Smooth muscle cell (in vitro differentiated cells): ENCODE results near the gene TRIAP1. TPM values are rescaled to one million over a fixed set of nuclear protein-coding genes. Genes with fewer than 3 reads are reported as not detected.

Experiments used
- DNase-seq: peaks from one replicate; lab custom pipeline; 2025; ENCODE audit not compliant: unreplicated experiment; lab: John Stamatoyannopoulos, UW
- H2AFZ ChIP-seq: fragments of 200-600 bp; sonication (generic); 2 replicates; pipeline ENCODE4 v1.6.0; 2016; ENCODE audit warnings: antibody characterized with exemption, low read depth, mild to moderate bottlenecking
- H3F3A ChIP-seq: fragments of 200-600 bp; sonication (generic); 2 replicates; pipeline ENCODE4 v1.6.0; 2017; ENCODE audit warnings: antibody characterized with exemption, low read depth
- H3K27ac ChIP-seq: fragments of 200-600 bp; sonication (generic); 2 replicates; pipeline ENCODE4 v1.5.1; 2016; ENCODE audit warnings: low read depth, mild to moderate bottlenecking
- H3K27me3 ChIP-seq: fragments of 200-600 bp; sonication (generic); 2 replicates; pipeline ENCODE4 v1.6.1; 2016; ENCODE audit warnings: low read depth, mild to moderate bottlenecking
- H3K36me3 ChIP-seq: fragments of 200-600 bp; sonication (generic); 2 replicates; pipeline ENCODE4 v1.5.1; 2016; ENCODE audit warnings: low read depth
- H3K4me1 ChIP-seq: fragments of 200-600 bp; sonication (generic); 2 replicates; pipeline ENCODE4 v1.5.1; 2016; ENCODE audit warnings: low read depth
- H3K4me2 ChIP-seq: fragments of 200-600 bp; sonication (generic); 2 replicates; pipeline ENCODE4 v1.6.0; 2016; ENCODE audit warnings: mild to moderate bottlenecking
- H3K4me3 ChIP-seq: fragments of 200-600 bp; sonication (generic); 2 replicates; pipeline ENCODE4 v1.5.1; 2016; ENCODE audit warnings: mild to moderate bottlenecking
- H3K79me2 ChIP-seq: fragments of 200-600 bp; sonication (generic); 2 replicates; pipeline ENCODE4 v1.6.0; 2016; ENCODE audit warnings: low read depth, mild to moderate bottlenecking
- H3K9ac ChIP-seq: fragments of 200-600 bp; sonication (generic); 2 replicates; pipeline ENCODE4 v1.6.0; 2016; ENCODE audit warnings: low read depth
- H3K9me3 ChIP-seq: fragments of 200-600 bp; sonication (generic); replicated peaks from 2 replicates; pipeline ENCODE4 v1.5.1; 2016; ENCODE audit warnings: low read depth
- H4K20me1 ChIP-seq: fragments of 200-600 bp; sonication (generic); 2 replicates; pipeline ENCODE4 v1.6.0; 2016; ENCODE audit warnings: low read depth
- WGBS: methylation state at CpG from one replicate; pipeline ENCODE4 v1.1.7; 2016; ENCODE audit warnings: low lambda C conversion rate; 5-methylcytosine and 5-hydroxymethylcytosine counted together
- polyA plus RNA-seq: library from polyadenylated mRNA; unstranded; fragments of >200 nt; fragmentation: Nextera tagmentation; extraction: Ambion mirVana; gene quantifications from 2 replicates; pipeline ENCODE4 v1.2.1, GENCODE V29; 2016
- total RNA-seq: library from RNA; depleted of rRNA; stranded (reverse); fragments of >200 nt; gene quantifications from 2 replicates; pipeline ENCODE4 v1.2.3, GENCODE V29; 2014
- TF ChIP-seq, protein P1 (sequence below): fragments of 200-600 bp; sonication (generic); IDR thresholded peaks from 2 replicates; pipeline ENCODE4 v1.5.1; 2017; ENCODE audit warnings: borderline replicate concordance, mild to moderate bottlenecking, antibody characterized with exemption; ENCODE audit not compliant: insufficient read depth, poor library complexity, severe bottlenecking

TRIAP1 gene
- total and polyA plus RNA-seq, 2 experiments from 2014 or later, result 47.1 to 67.0 TPM

DNA sequence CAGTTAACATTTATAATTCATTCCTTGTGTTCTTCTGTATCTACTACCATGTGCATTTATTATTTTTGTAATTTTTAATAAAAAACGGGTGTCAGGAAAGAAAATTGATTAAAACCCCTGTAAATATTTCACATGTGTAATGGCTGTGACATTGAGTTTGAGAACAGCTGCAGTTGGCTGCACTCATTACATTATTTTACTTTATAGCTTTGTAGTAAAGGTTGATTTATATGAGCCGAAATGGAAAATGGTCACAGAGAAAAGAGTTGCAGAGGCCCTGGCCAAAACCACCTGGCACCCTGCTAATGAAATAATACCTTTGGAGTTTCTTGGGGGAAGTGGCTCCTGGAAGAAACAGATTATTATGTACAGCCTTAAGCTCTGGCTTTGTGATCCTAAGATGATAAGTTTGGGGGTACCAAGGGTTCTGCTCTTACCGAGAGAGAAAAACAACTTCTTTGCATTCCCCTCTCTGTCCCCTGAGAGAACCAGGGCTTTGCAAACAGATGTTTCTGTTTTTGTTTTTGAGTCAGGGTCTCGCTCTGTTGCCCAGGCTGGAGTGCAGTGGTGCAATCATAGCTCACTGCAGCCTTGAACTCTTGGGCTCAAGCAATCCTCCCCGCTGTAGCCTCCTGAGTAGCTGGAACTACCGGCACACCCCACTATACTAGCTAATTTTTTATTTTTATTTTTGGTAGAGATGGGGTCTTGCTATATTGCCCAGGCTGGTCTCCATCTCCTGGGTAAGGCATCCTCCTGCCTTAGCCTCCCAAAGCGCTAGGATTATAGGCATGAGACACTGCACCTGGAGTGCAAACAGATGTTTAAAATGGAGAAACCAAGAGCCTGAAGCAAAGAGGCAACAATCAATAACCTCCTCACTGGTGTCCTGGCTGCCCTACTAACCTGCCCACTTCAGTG is 40.0 kb upstream of the TRIAP1 start:
- Histone ChIP-seq H4K20me1 (no peaks in the 10 kb centered on the region), H3K4me2 (no peak overlapping the region), H2AFZ (no peak overlapping the region), H3K36me3 (no peaks in the 10 kb centered on the region), H3K9me3 (no peaks in the 10 kb centered on the region), H3K27me3 (no peaks in the 10 kb centered on the region), H3K79me2 (peaks cover 3% of the 10 kb centered on the region), H3K27ac (no peak overlapping the region), H3K9ac (no peak overlapping the region), H3K4me3 (no peak overlapping the region), H3F3A (no peaks in the 10 kb centered on the region), H3K4me1 (no peaks in the 10 kb centered on the region)
- TF ChIP-seq, protein P1, sequence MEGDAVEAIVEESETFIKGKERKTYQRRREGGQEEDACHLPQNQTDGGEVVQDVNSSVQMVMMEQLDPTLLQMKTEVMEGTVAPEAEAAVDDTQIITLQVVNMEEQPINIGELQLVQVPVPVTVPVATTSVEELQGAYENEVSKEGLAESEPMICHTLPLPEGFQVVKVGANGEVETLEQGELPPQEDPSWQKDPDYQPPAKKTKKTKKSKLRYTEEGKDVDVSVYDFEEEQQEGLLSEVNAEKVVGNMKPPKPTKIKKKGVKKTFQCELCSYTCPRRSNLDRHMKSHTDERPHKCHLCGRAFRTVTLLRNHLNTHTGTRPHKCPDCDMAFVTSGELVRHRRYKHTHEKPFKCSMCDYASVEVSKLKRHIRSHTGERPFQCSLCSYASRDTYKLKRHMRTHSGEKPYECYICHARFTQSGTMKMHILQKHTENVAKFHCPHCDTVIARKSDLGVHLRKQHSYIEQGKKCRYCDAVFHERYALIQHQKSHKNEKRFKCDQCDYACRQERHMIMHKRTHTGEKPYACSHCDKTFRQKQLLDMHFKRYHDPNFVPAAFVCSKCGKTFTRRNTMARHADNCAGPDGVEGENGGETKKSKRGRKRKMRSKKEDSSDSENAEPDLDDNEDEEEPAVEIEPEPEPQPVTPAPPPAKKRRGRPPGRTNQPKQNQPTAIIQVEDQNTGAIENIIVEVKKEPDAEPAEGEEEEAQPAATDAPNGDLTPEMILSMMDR, result no peak
- WGBS, result 96% methylated on average over 7 of the region's 7 CpGs
- no peak for DNase-seq

GRCh38 chr12:120483621-120484020 is 37.4 kb upstream of the TRIAP1 start:
- 100% methylated on average over 1 of the region's 1 CpG for WGBS
- peaks cover 3% of the 10 kb centered on the region for H3K79me2 ChIP-seq
- no peak overlapping the region for H3K4me3 ChIP-seq
- no peak overlapping the region for H2AFZ ChIP-seq
- no peaks in the 10 kb centered on the region for H3K27me3 ChIP-seq
- H4K20me1 ChIP-seq, result no peaks in the 10 kb centered on the region
- H3K9me3 ChIP-seq, result no peaks in the 10 kb centered on the region
- TF ChIP-seq, protein P1, result no peak
- H3K4me1 ChIP-seq, result no peaks in the 10 kb centered on the region
- no peaks in the 10 kb centered on the region for H3K36me3 ChIP-seq
- DNase-seq, result no peak
- H3K4me2 ChIP-seq, result no peak overlapping the region
- no peaks in the 10 kb centered on the region for H3F3A ChIP-seq
- H3K9ac ChIP-seq, result no peak overlapping the region
- H3K27ac ChIP-seq, result no peak overlapping the region

GRCh38 chr12:120481022-120481767 is 35.0 kb upstream of the TRIAP1 start:
- Histone ChIP-seq H3K9ac (no peak overlapping the region), H3K4me2 (no peak overlapping the region), H3K36me3 (no peaks in the 10 kb centered on the region), H3K4me1 (no peaks in the 10 kb centered on the region), H3F3A (no peaks in the 10 kb centered on the region), H4K20me1 (no peaks in the 10 kb centered on the region), H3K27me3 (no peaks in the 10 kb centered on the region), H3K4me3 (no peak overlapping the region), H3K79me2 (peaks cover 11% of the 10 kb centered on the region), H3K27ac (no peak overlapping the region), H2AFZ (no peak overlapping the region), H3K9me3 (no peaks in the 10 kb centered on the region)
- WGBS, result 98% methylated on average over 9 of the region's 9 CpGs
- no peak for DNase-seq
- TF ChIP-seq, protein P1, result no peak
